SK-N-SH (cell line): ENCODE data around the gene ANKRD11. TPM values are rescaled to one million over a fixed set of nuclear protein-coding genes. Genes with fewer than 3 reads are reported as not detected.
A peak's percentile ranks its signal among the peaks of the same experiment; 100 is the strongest.

ENCODE experiments used
- CTCF ChIA-PET: fragments of 300-600, 350-600 bp; formaldehyde crosslinking; extraction: SDS; loops from one replicate; lab custom pipeline; 2021; lab: Yijun Ruan, JAX
- POLR2A ChIA-PET: fragments of 350-600 bp; sonication (Branson Sonifier 250); formaldehyde crosslinking; extraction: SDS; loops from one replicate; lab custom pipeline; 2020; ENCODE audit warnings: antibody characterized with exemption, inconsistent platforms; lab: Yijun Ruan, JAX
- DNase-seq: peaks from one replicate; pipeline ENCODE4 v3.0.0; 2012
- H2AFZ ChIP-seq: fragments of 200-600 bp; sonication (generic); 2 replicates; pipeline ENCODE4 v1.8.1; 2016; ENCODE audit warnings: antibody characterized with exemption, mild to moderate bottlenecking, low read depth
- H3F3A ChIP-seq: fragments of 200-600 bp; sonication (generic); replicated peaks from 2 replicates; pipeline ENCODE3; 2016; ENCODE audit warnings: antibody characterized with exemption, mild to moderate bottlenecking; ENCODE audit not compliant: insufficient read depth
- H3K27ac ChIP-seq, 2 experiments: fragments of 200-500 bp in 1 of 2; fragments of 200-600 bp in 1 of 2; sonication (Bioruptor generic) in 1 of 2; sonication (generic), shearing (Covaris generic) in 1 of 2; 2 replicates each; pipeline versions ENCODE4 v1.5.1 to v1.6.1; 2014 to 2016; ENCODE audit warnings: low read depth in 2 of 2, inconsistent platforms in 1 of 2, low read length in 1 of 2, mild to moderate bottlenecking in 1 of 2, mixed read lengths in 1 of 2
- H3K27me3 ChIP-seq: fragments of 200-600 bp; sonication (generic), shearing (Covaris generic); 2 replicates; pipeline ENCODE4 v1.6.1; 2016; ENCODE audit warnings: mixed run types; ENCODE audit not compliant: insufficient read depth
- H3K36me3 ChIP-seq, 2 experiments: fragments of 200-500 bp in 1 of 2; fragments of 200-600 bp in 1 of 2; sonication (Bioruptor generic) in 1 of 2; sonication (generic) in 1 of 2; replicated peaks in 1 of 2; 2 replicates each; pipeline versions ENCODE3 to v1.5.1; 2014 to 2016; ENCODE audit warnings: low read length in 1 of 2, mild to moderate bottlenecking in 1 of 2; ENCODE audit not compliant: insufficient read depth in 2 of 2, control insufficient read depth in 1 of 2
- H3K4me1 ChIP-seq, 2 experiments: fragments of 200-500 bp in 1 of 2; fragments of 200-600 bp in 1 of 2; sonication (Bioruptor generic) in 1 of 2; sonication (generic), shearing (Covaris generic) in 1 of 2; 2 replicates each; pipeline versions ENCODE4 v1.5.1 to v1.6.1; 2014 to 2016; ENCODE audit warnings: low read depth in 1 of 2, low read length in 1 of 2, mixed run types in 1 of 2; ENCODE audit not compliant: insufficient read depth in 2 of 2, control insufficient read depth in 1 of 2
- H3K4me2 ChIP-seq: fragments of 200-600 bp; sonication (generic), shearing (Covaris generic); 2 replicates; pipeline ENCODE4 v1.6.1; 2017; ENCODE audit warnings: mixed run types
- H3K4me3 ChIP-seq, 2 experiments: fragments of 200-500 bp in 1 of 2; fragments of 200-600 bp in 1 of 2; sonication (Bioruptor generic) in 1 of 2; sonication (generic), shearing (Covaris generic) in 1 of 2; 2 replicates each; pipeline versions ENCODE4 v1.5.1 to v1.8.1; 2014 to 2016; ENCODE audit warnings: low read depth in 2 of 2, inconsistent platforms in 1 of 2, low read length in 1 of 2, mild to moderate bottlenecking in 1 of 2, mixed read lengths in 1 of 2, moderate library complexity in 1 of 2
- H3K79me2 ChIP-seq: fragments of 200-600 bp; sonication (generic); 2 replicates; pipeline ENCODE4 v1.8.1; 2017; ENCODE audit warnings: mild to moderate bottlenecking; ENCODE audit not compliant: insufficient read depth
- H3K9ac ChIP-seq: fragments of 200-600 bp; sonication (generic); 2 replicates; pipeline ENCODE4 v1.6.1; 2017; ENCODE audit warnings: mixed run types
- H3K9me2 ChIP-seq: fragments of 200-600 bp; sonication (generic); 2 replicates; pipeline ENCODE4 v1.6.1; 2017; ENCODE audit warnings: mixed run types
- H3K9me3 ChIP-seq: fragments of 200-600 bp; sonication (generic); 2 replicates; pipeline ENCODE4 v1.6.1; 2017; ENCODE audit warnings: mixed run types, mild to moderate bottlenecking, moderate library complexity
- H4K20me1 ChIP-seq: fragments of 200-600 bp; sonication (generic); 2 replicates; pipeline ENCODE4 v1.6.1; 2017; ENCODE audit warnings: mild to moderate bottlenecking, mixed run types; ENCODE audit not compliant: insufficient read depth
- ELF1 ChIP-seq: IDR thresholded peaks from 2 replicates; pipeline ENCODE4 v1.4.0; 2012
- FOXJ3 ChIP-seq: sonication (generic); formaldehyde crosslinking; IDR thresholded peaks from 2 replicates; pipeline ENCODE4 v1.5.1; 2020; ENCODE audit warnings: mild to moderate bottlenecking, missing genetic modification reagents
- FOXM1 ChIP-seq: IDR thresholded peaks from 2 replicates; pipeline ENCODE4 v1.4.0; 2012; ENCODE audit warnings: low read depth, mild to moderate bottlenecking
- RCOR1 ChIP-seq: fragments of 150-350 bp; IDR thresholded peaks from 2 replicates; pipeline ENCODE4 v1.6.1; 2017; ENCODE audit warnings: antibody characterized with exemption, low read length
- REST ChIP-seq: IDR thresholded peaks from 2 replicates; pipeline ENCODE4 v1.6.1; 2012; ENCODE audit warnings: mild to moderate bottlenecking, low read depth, low read length, moderate library complexity
- SIN3A ChIP-seq: IDR thresholded peaks from 2 replicates; pipeline ENCODE4 v1.6.1; 2012; ENCODE audit warnings: low read depth, mild to moderate bottlenecking, low read length, moderate library complexity, borderline replicate concordance
- YY1 ChIP-seq: IDR thresholded peaks from 2 replicates; pipeline ENCODE4 v1.4.0; 2012; ENCODE audit warnings: low read depth, mild to moderate bottlenecking
- WGBS: methylation state at CpG from one replicate; pipeline ENCODE4 v1.1.6; 2017; ENCODE audit warnings: low lambda C conversion rate; 5-methylcytosine and 5-hydroxymethylcytosine counted together
- polyA plus RNA-seq, 3 experiments: library from polyadenylated mRNA; depleted of rRNA; stranded (reverse); fragments of >200 nt; gene quantifications; 2 replicates each; pipeline ENCODE4 v1.2.3, GENCODE V29; 2012
- TF ChIP-seq, protein P1 (sequence below): fragments of 200-600 bp; sonication (generic); IDR thresholded peaks from 2 replicates; pipeline ENCODE4 v1.6.1; 2017; ENCODE audit warnings: antibody characterized with exemption, mild to moderate bottlenecking, moderate library complexity
- TF ChIP-seq, protein P2 (sequence below): IDR thresholded peaks from 2 replicates; pipeline ENCODE4 v1.4.0; 2012; ENCODE audit warnings: low read depth, borderline replicate concordance
- TF ChIP-seq, protein P3 (sequence below): IDR thresholded peaks from 2 replicates; pipeline ENCODE4 v1.4.0; 2012; ENCODE audit warnings: low read depth, borderline replicate concordance

ANKRD11 gene
- polyA plus RNA-seq, 1 of the 3 experiments (the other 2 are of a cell fraction), result 50.2 TPM

DNA sequence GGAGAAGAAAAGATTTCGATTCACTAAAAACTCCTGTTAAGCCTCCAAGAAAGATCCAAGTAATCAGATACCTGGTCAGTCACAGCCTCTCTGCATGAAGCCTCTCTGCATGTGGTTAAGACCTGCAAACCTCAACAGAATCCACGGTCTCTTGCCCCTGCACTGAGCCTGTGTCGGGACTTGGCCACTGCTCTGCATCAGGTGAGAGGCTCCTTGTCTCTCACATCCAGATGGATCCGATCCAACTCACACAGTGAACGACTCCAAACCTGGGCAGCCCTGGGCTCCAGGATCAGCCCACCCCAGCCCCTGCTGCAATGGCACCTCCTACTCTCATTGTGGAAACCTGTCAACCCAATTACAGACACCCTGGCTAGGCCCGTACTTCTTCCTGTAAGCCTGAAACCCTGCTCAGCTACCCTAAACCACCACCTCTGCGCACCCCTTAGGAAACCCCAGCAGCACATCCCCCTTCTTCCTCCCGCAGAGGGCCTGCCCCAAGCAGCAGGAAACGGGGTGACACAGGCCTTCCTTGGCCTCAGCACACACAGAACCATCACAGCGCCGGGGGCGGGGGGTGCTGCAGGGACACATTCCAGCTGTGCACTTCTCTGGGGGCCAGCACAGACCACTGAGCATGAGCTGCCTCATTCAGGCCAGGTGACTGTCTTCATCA is 129.5 kb downstream of the ANKRD11 start:
- 81% methylated on average over 6 of the region's 12 CpGs for WGBS
- Histone ChIP-seq H3K9me2 (no peaks in the 10 kb centered on the region), H3K9me3 (no peaks in the 10 kb centered on the region), H3F3A (peaks cover 24% of the 10 kb centered on the region), H3K36me3 (peaks cover 0 to 7% of the 10 kb centered on the region in 2 experiments), H3K4me1 (peaks cover 24 to 52% of the 10 kb centered on the region in 2 experiments), H3K79me2 (peaks cover 100% of the 10 kb centered on the region), H3K4me3 (no peak overlapping the region), H3K9ac (no peak overlapping the region), H3K27ac (no peak overlapping the region), H3K4me2 (no peak overlapping the region), H2AFZ (no peak overlapping the region), H4K20me1 (peaks cover 100% of the 10 kb centered on the region), H3K27me3 (no peaks in the 10 kb centered on the region)
- ChIA-PET CTCF (interaction anchor here (1.1 to 1.7 kb wide), 2 partner anchors 13 to 47 kb away, joined by 3 to 4 read pairs; no protein-coding TSS in a partner anchor), POLR2A (interaction anchor here (0.5 kb wide), 1 partner anchor 390 kb away, joined by 3 read pairs; no protein-coding TSS in a partner anchor)
- TF ChIP-seq SIN3A, result no peak
- no peak for TF ChIP-seq REST
- TF ChIP-seq, protein P1, sequence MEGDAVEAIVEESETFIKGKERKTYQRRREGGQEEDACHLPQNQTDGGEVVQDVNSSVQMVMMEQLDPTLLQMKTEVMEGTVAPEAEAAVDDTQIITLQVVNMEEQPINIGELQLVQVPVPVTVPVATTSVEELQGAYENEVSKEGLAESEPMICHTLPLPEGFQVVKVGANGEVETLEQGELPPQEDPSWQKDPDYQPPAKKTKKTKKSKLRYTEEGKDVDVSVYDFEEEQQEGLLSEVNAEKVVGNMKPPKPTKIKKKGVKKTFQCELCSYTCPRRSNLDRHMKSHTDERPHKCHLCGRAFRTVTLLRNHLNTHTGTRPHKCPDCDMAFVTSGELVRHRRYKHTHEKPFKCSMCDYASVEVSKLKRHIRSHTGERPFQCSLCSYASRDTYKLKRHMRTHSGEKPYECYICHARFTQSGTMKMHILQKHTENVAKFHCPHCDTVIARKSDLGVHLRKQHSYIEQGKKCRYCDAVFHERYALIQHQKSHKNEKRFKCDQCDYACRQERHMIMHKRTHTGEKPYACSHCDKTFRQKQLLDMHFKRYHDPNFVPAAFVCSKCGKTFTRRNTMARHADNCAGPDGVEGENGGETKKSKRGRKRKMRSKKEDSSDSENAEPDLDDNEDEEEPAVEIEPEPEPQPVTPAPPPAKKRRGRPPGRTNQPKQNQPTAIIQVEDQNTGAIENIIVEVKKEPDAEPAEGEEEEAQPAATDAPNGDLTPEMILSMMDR, result no peak
- no peak for TF ChIP-seq FOXM1
- TF ChIP-seq YY1, result no peak
- no peak for DNase-seq

DNA sequence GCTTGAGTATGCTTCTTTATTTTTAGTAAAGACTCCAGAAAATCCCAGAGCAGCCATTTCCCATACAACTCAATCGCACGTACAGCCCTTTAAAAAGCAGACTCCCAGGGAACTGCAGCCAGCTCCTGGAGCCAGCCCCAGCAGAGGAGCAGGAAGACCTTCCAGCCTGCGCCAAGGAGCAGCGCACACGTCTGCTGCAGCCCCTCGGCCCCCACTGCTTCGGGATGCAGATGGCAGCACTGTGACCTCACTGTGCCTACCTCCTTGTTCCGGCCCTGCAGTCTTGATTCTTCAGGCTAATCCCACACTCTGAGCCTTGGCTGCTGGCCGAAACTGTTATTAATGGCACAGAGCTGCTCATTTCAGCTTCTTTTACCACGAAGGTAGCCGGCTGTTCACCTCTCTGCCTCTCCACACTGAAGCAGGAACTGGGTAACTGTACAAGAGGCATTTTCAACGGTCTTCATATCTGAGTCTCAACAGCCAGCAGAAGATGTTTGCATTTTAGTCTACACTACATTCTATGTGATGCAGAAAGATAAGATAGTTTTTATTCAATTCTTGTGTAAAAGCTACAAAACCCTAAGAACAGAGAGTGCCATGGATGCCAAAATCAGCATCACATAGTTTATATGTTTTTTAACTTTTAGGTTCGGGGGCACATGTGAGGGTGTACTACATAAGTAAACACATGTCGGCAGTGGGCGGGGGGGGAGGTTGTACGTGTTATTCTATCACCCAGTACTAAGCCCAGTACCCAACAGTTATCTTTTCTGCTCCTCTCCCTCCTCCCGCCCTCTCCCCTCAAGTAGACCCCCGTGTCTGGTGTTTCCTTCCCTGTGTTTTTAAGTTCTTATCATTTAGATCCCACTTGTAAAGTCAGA is 130.9 kb downstream of the ANKRD11 start:
- Histone ChIP-seq H3K9ac (no peak overlapping the region), H3K4me2 (no peak overlapping the region), H3K9me2 (no peaks in the 10 kb centered on the region), H3K79me2 (peaks cover 100% of the 10 kb centered on the region), H3K27me3 (no peaks in the 10 kb centered on the region), H3K36me3 (peaks cover 0 to 7% of the 10 kb centered on the region in 2 experiments), H3K4me3 (no peak overlapping the region), H3K27ac (0 out of 4 replicates have a peak overlapping the region, but pooled peaks of 1 of the 2 experiments have one; percentile 13), H3F3A (peaks cover 11% of the 10 kb centered on the region), H3K4me1 (peaks cover 11 to 44% of the 10 kb centered on the region in 2 experiments; a peak in 3 of 4 replicates), H3K9me3 (no peaks in the 10 kb centered on the region), H4K20me1 (peaks cover 100% of the 10 kb centered on the region), H2AFZ (no peak overlapping the region)
- ChIA-PET POLR2A (interaction anchor here (0.5 kb wide), 1 partner anchor 148 kb away, joined by 3 read pairs; no protein-coding TSS in a partner anchor), CTCF (no interaction called here)
- 83% methylated on average over 13 of the region's 18 CpGs for WGBS
- DNase-seq, result no peak
- TF ChIP-seq, protein P2, sequence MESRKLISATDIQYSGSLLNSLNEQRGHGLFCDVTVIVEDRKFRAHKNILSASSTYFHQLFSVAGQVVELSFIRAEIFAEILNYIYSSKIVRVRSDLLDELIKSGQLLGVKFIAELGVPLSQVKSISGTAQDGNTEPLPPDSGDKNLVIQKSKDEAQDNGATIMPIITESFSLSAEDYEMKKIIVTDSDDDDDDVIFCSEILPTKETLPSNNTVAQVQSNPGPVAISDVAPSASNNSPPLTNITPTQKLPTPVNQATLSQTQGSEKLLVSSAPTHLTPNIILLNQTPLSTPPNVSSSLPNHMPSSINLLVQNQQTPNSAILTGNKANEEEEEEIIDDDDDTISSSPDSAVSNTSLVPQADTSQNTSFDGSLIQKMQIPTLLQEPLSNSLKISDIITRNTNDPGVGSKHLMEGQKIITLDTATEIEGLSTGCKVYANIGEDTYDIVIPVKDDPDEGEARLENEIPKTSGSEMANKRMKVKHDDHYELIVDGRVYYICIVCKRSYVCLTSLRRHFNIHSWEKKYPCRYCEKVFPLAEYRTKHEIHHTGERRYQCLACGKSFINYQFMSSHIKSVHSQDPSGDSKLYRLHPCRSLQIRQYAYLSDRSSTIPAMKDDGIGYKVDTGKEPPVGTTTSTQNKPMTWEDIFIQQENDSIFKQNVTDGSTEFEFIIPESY, result no peak
- TF ChIP-seq, protein P1, result no peak
- no peak for TF ChIP-seq FOXJ3 (CRISPR knock-in tag)
- TF ChIP-seq ELF1, result no peak
- TF ChIP-seq, protein P3, sequence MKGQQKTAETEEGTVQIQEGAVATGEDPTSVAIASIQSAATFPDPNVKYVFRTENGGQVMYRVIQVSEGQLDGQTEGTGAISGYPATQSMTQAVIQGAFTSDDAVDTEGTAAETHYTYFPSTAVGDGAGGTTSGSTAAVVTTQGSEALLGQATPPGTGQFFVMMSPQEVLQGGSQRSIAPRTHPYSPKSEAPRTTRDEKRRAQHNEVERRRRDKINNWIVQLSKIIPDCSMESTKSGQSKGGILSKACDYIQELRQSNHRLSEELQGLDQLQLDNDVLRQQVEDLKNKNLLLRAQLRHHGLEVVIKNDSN, result no peak
- TF ChIP-seq RCOR1, result no peak
- TF ChIP-seq FOXM1, result no peak
